ENCODE measurements around the gene IHH. TPM values are rescaled to one million over a fixed set of nuclear protein-coding genes. Genes with fewer than 3 reads are reported as not detected.

IHH gene
- total RNA-seq, 4 donors from 2014 or later = 0.83 TPM; not detected in 3

DNA sequence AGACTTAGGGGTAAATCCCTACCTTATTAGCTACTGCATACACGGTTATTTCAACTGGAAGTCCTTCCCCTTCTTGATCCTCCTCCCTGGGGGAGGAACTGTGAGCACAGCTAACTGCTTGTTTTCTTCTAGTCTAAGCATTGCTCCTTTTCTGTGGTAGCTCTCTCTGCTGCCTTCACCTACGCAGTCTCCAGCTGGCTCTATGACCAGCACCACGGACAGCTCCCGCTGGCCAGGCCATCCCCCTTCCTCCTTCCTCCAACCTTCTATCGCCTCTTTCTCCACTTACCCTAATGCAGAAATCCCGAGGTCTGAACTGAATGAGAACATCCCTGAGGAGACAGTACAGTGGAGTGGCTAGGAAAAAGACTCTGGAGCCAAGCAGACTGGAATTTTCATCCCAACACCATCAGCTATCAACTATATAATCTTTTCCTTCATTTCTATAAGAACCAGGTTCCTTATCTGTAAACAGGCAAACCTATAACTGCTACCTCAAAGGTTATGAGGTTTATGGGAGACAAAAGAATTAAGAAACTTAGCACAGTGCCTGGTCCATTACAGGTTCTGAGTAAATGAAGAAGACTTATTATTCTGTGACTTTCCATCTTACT is 14.7 kb downstream of the IHH start:
- DNase-seq = no peak
- no peak for TF ChIP-seq POLR2A (IDR thresholded peaks at IDR 0.05)
- TF ChIP-seq, protein P1, sequence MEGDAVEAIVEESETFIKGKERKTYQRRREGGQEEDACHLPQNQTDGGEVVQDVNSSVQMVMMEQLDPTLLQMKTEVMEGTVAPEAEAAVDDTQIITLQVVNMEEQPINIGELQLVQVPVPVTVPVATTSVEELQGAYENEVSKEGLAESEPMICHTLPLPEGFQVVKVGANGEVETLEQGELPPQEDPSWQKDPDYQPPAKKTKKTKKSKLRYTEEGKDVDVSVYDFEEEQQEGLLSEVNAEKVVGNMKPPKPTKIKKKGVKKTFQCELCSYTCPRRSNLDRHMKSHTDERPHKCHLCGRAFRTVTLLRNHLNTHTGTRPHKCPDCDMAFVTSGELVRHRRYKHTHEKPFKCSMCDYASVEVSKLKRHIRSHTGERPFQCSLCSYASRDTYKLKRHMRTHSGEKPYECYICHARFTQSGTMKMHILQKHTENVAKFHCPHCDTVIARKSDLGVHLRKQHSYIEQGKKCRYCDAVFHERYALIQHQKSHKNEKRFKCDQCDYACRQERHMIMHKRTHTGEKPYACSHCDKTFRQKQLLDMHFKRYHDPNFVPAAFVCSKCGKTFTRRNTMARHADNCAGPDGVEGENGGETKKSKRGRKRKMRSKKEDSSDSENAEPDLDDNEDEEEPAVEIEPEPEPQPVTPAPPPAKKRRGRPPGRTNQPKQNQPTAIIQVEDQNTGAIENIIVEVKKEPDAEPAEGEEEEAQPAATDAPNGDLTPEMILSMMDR (IDR thresholded peaks at IDR 0.05) = no peak
- intact Hi-C loops (cut with DNase I; ENCODE audit: low total_unique reads) = no loop called here
- Histone ChIP-seq H3K36me3 (no peaks in the 10 kb centered on the region), H3K27me3 (peaks cover 0 to 7% of the 10 kb centered on the region in 2 donors), H3K4me1 (no peaks in the 10 kb centered on the region), H3K9me3 (no peaks in the 10 kb centered on the region), H3K27ac (no peak overlapping the region), H3K4me3 (no peak overlapping the region)

DNA sequence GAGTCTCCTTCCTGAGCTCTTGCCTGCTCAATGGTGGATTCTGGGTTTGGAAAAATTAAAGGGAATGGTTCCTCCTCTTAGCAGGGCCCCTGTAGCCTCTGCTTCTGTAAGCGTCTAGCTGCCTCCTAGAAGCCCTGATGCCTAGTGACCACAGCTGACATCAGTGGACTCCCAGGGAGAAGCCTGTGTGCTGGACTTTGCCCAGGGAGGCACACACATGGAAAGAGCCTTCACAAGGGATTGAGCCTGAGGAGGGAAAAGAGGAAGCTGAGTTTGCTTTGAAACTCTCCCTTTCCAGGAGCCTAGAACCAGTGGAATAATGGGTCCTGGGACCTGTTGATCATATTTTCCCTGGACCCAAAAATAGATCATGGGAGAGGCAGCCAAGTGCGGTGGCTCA is 18.0 kb downstream of the IHH start:
- TF ChIP-seq POLR2A (IDR thresholded peaks at IDR 0.05) = no peak
- TF ChIP-seq, protein P1 (IDR thresholded peaks at IDR 0.05) = no peak
- intact Hi-C loops (cut with DNase I; ENCODE audit: low total_unique reads) = no loop called here
- no peaks in the 10 kb centered on the region for H3K4me1 ChIP-seq
- no peak overlapping the region for H3K27ac ChIP-seq
- H3K4me3 ChIP-seq = no peak overlapping the region
- DNase-seq = no peak
- H3K27me3 ChIP-seq = peaks cover 0 to 8% of the 10 kb centered on the region in 2 donors
- H3K36me3 ChIP-seq = no peaks in the 10 kb centered on the region
- H3K9me3 ChIP-seq = no peaks in the 10 kb centered on the region

DNA sequence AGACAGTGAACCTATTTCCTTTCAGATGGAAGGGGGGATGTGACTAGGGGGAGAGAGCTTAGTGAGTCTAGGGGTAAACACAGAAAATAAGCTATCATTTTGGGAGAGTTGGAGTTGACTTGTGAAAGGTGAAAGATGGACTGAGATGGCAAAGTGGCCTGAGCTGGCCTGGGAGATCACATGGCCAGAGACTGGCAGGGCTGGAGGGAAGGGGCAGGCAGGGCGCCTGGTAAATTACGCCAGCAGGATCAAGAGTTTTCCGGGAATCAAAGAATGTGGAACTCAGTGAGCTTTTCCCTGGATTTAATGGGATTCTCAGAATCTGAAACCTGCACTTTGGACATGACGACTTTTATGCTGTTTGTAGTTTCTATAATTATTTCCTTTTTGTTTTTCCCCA is 18.6 kb downstream of the IHH start:
- Histone ChIP-seq H3K4me1 (no peaks in the 10 kb centered on the region), H3K27me3 (peaks cover 0 to 8% of the 10 kb centered on the region in 2 donors), H3K27ac (no peak overlapping the region), H3K36me3 (no peaks in the 10 kb centered on the region), H3K9me3 (no peaks in the 10 kb centered on the region), H3K4me3 (no peak overlapping the region)
- intact Hi-C loops (cut with DNase I; ENCODE audit: low total_unique reads) = no loop called here
- DNase-seq = no peak
- TF ChIP-seq, protein P1 (IDR thresholded peaks at IDR 0.05) = no peak
- no peak for TF ChIP-seq POLR2A (IDR thresholded peaks at IDR 0.05)

DNA sequence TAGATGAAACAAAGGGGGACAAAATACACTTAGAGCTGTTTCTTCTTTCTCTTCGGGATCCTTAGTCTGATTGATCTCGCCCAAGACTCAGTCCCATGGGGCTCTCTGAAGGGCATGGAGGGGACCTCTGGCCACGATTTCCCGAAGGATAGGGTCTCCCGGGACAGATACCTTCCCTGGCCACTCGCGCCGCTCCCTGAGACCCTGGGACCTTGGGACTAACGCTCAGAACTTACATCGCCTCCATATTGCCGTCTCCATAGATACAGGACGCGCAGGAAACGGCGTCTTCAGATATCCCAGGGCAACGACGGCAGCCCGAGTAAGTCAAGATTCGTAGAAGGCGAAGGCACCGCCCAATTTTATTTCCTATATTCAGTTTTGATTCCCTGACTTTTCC is 19.5 kb downstream of the IHH start, which contains the start of gene CFAP65:
TSS of gene CFAP65 (minus strand) at position 265 of the 400 bp plus-strand sequence. CDS start 2,468 bp downstream, outside the sequence.
- no peak for DNase-seq
- H3K27ac ChIP-seq = no peak within 1 kb of the TSS
- peaks cover 0 to 8% of the 10 kb centered on the region in 2 donors for H3K27me3 ChIP-seq
- intact Hi-C loops (cut with DNase I; ENCODE audit: low total_unique reads) = no loop called here
- H3K9me3 ChIP-seq = no peaks in the 10 kb centered on the region
- no peaks in the 10 kb centered on the region for H3K4me1 ChIP-seq
- TF ChIP-seq, protein P1 (IDR thresholded peaks at IDR 0.05) = no peak
- TF ChIP-seq POLR2A (IDR thresholded peaks at IDR 0.05) = no peak
- no peaks in the 10 kb centered on the region for H3K36me3 ChIP-seq
- no peak within 1 kb of the TSS for H3K4me3 ChIP-seq

DNA sequence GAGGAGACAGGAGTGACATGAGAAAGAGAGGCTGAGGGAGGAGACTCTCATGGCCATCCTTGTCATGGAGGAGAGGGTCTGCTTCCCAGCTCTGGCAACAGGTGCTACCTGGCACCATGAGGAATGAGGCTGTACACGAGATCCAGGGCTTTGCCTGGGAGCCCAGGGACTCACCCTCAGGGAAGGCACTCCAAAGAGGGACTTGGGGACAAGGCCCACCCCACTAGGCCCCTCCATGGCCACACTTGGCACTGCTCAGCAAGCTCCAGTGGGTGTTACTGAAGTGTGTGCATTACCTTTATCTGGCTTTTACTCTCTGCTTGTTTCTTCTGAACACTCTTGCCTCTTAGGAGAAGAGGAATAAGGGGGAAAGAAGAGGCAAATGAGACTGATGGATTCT is 22.1 kb downstream of the IHH start:
- intact Hi-C loops (cut with DNase I; ENCODE audit: low total_unique reads) = no loop called here
- no peaks in the 10 kb centered on the region for H3K36me3 ChIP-seq
- no peaks in the 10 kb centered on the region for H3K4me1 ChIP-seq
- TF ChIP-seq POLR2A (IDR thresholded peaks at IDR 0.05) = no peak
- TF ChIP-seq, protein P1 (IDR thresholded peaks at IDR 0.05) = no peak
- H3K9me3 ChIP-seq = no peaks in the 10 kb centered on the region
- peaks cover 0 to 8% of the 10 kb centered on the region in 2 donors for H3K27me3 ChIP-seq
- no peak overlapping the region for H3K27ac ChIP-seq
- H3K4me3 ChIP-seq = no peak overlapping the region
- DNase-seq = no peak

Data from uterus (tissue), 4 donors.